ENCODE data around the gene EPN2. TPM values are rescaled to one million over a fixed set of nuclear protein-coding genes. Genes with fewer than 3 reads are reported as not detected.

The EPN2 gene
- total RNA-seq, 1 experiment from 2014 or later, result 73.1 TPM

GRCh38 chr17:19253112-19253511, 15.9 kb downstream of the EPN2 start:
- ChIA-PET POLR2A (no interaction called here), RAD21 (ENCODE audit: low non-redundant PET in 1 of 2, low total read pairs in 2 of 2, uncharacterized antibody in 2 of 2, unreplicated experiment in 2 of 2) (no interaction called here), CTCF (no interaction called here)
- Histone ChIP-seq H2AFZ (ENCODE audit: low read depth, low read length, poor library complexity, severe bottlenecking) (no peak overlapping the region), H3K9me2 (ENCODE audit: insufficient read depth) (no peaks in the 10 kb centered on the region), H3K9me3 (ENCODE audit: control insufficient read depth in 1 of 2, insufficient read depth in 1 of 2, low read depth in 1 of 2, low read length in 2 of 2) (no peaks in the 10 kb centered on the region), H3K27me3 (ENCODE audit: insufficient read depth, low read length) (no peaks in the 10 kb centered on the region), H4K20me1 (ENCODE audit: insufficient read depth) (0 out of 2 replicates have a peak, but pooled peaks cover 3% of the 10 kb centered on the region), H3K4me1 (ENCODE audit: control insufficient read depth in 1 of 2, insufficient read depth in 2 of 2, low read length in 2 of 2) (peaks cover 11 to 23% of the 10 kb centered on the region in 2 experiments), H3K9ac (ENCODE audit: low read length) (no peak overlapping the region), H3K79me2 (ENCODE audit: insufficient read depth, low read length) (peaks cover 93% of the 10 kb centered on the region), H3K27ac (ENCODE audit: low read depth, low read length) (no peak overlapping the region), H3K4me2 (ENCODE audit: low read length) (no peak overlapping the region), H3K36me3 (ENCODE audit: control insufficient read depth in 1 of 2, insufficient read depth in 2 of 2, low read length in 2 of 2) (no peaks in the 10 kb centered on the region), H3K4me3 (replicated peaks in 1 of 2; ENCODE audit: low read depth in 1 of 2, low read length in 2 of 2) (no peak overlapping the region)
- BruUV-seq (replicated peaks), result no TSS peak
- no peak for DNase-seq (ENCODE audit: low read depth, low spot score)
- TF ChIP-seq TCF7L2 (IDR thresholded peaks at IDR 0.05; ENCODE audit: borderline replicate concordance, extremely low read depth, insufficient read depth, insufficient read length), result no peak
- no peak for TF ChIP-seq JUND (IDR thresholded peaks at IDR 0.05)
- no peak for TF ChIP-seq SRF (IDR thresholded peaks at IDR 0.05; ENCODE audit: low read depth)
- TF ChIP-seq FOSL1 (IDR thresholded peaks at IDR 0.05; ENCODE audit: low read depth), result no peak
- no peak for ATAC-seq
- intact Hi-C loops (cut with micrococcal nuclease), result no loop called here

GRCh38 chr17:19254651-19255050, 17.5 kb downstream of the EPN2 start:
- RAD21 ChIA-PET (ENCODE audit: low non-redundant PET in 1 of 2, low total read pairs in 2 of 2, uncharacterized antibody in 2 of 2, unreplicated experiment in 2 of 2), result no interaction called here
- DNase-seq (ENCODE audit: low read depth, low spot score), result no peak

More at GRCh38 chr17:19254651-19255050, 17.5 kb downstream of the EPN2 start:
- no peaks in the 10 kb centered on the region for H3K9me3 ChIP-seq (ENCODE audit: control insufficient read depth in 1 of 2, insufficient read depth in 1 of 2, low read depth in 1 of 2, low read length in 2 of 2)
- H4K20me1 ChIP-seq (ENCODE audit: insufficient read depth), result 0 out of 2 replicates have a peak, but pooled peaks cover 3% of the 10 kb centered on the region
- no peak overlapping the region for H3K4me3 ChIP-seq (replicated peaks in 1 of 2; ENCODE audit: low read depth in 1 of 2, low read length in 2 of 2)
- BruUV-seq (replicated peaks), result no TSS peak
- H3K4me2 ChIP-seq (ENCODE audit: low read length), result no peak overlapping the region
- intact Hi-C loops (cut with micrococcal nuclease), result no loop called here
- H3K9me2 ChIP-seq (ENCODE audit: insufficient read depth), result no peaks in the 10 kb centered on the region
- TF ChIP-seq SRF (IDR thresholded peaks at IDR 0.05; ENCODE audit: low read depth) (no peak), ELF1 (IDR thresholded peaks at IDR 0.05; ENCODE audit: borderline replicate concordance, low read depth) (no peak), FOSL1 (IDR thresholded peaks at IDR 0.05; ENCODE audit: low read depth) (no peak), REST (IDR thresholded peaks at IDR 0.05; ENCODE audit: low read depth) (no peak), ZFX (IDR thresholded peaks at IDR 0.05) (no peak), POLR2A (IDR thresholded peaks at IDR 0.05; ENCODE audit: borderline replicate concordance, extremely low read depth, insufficient read depth, insufficient read length) (no peak), TCF7L2 (IDR thresholded peaks at IDR 0.05; ENCODE audit: borderline replicate concordance, extremely low read depth, insufficient read depth, insufficient read length) (no peak), RAD21 (IDR thresholded peaks at IDR 0.05; ENCODE audit: low read depth) (no peak), SP1 (IDR thresholded peaks at IDR 0.05; ENCODE audit: low read depth) (no peak), YY1 (IDR thresholded peaks at IDR 0.05; ENCODE audit: extremely low read depth, insufficient replicate concordance, low read depth, low read length) (no peak), EZH2phosphoT487 (IDR thresholded peaks at IDR 0.05; ENCODE audit: borderline replicate concordance) (no peak), CTCF (IDR thresholded peaks at IDR 0.05 in 2 of 3, conservative IDR thresholded peaks at IDR 0.05 in 1 of 3; ENCODE audit: borderline replicate concordance in 1 of 3, insufficient read depth in 1 of 3, low read depth in 2 of 3, low read length in 2 of 3) (no peak), POLR2AphosphoS5 (IDR thresholded peaks at IDR 0.05; ENCODE audit: low read depth, low read length) (no peak), ATF3 (IDR thresholded peaks at IDR 0.05) (no peak), EZH2 (IDR thresholded peaks at IDR 0.05) (no peak), CBX3 (IDR thresholded peaks at IDR 0.05; ENCODE audit: low read depth) (no peak)
- H2AFZ ChIP-seq (ENCODE audit: low read depth, low read length, poor library complexity, severe bottlenecking), result no peak overlapping the region
- peaks cover 0 to 9% of the 10 kb centered on the region in 2 experiments; a peak in 2 of 4 replicates for H3K4me1 ChIP-seq (ENCODE audit: control insufficient read depth in 1 of 2, insufficient read depth in 2 of 2, low read length in 2 of 2)
- no peak for ATAC-seq
- H3K79me2 ChIP-seq (ENCODE audit: insufficient read depth, low read length), result peaks cover 91% of the 10 kb centered on the region
- no peaks in the 10 kb centered on the region for H3K27me3 ChIP-seq (ENCODE audit: insufficient read depth, low read length)
- ChIA-PET POLR2A (no interaction called here), CTCF (no interaction called here)
- H3K36me3 ChIP-seq (ENCODE audit: control insufficient read depth in 1 of 2, insufficient read depth in 2 of 2, low read length in 2 of 2), result no peaks in the 10 kb centered on the region
- H3K9ac ChIP-seq (ENCODE audit: low read length), result no peak overlapping the region
- H3K27ac ChIP-seq (ENCODE audit: low read depth, low read length), result no peak overlapping the region
